GM12878 (cell line): ENCODE data around the gene NDE1. TPM values are rescaled to one million over a fixed set of nuclear protein-coding genes. Genes with fewer than 3 reads are reported as not detected.

ENCODE experiments used
- ATAC-seq: fragments of 200-7000 bp; cut with Tn5 transposase; 3 replicates; pipeline ENCODE4 v1.9.1; 2020; ENCODE audit warnings: mild to moderate bottlenecking, moderate library complexity
- BruUV-seq: library from RNA; stranded (reverse); fragments of 400-500 nt; replicated peaks from 2 replicates; lab custom pipeline; 2021; lab: Mats Ljungman, UMichigan
- CTCF ChIA-PET: fragments of 300-600 bp; sonication (Branson Sonifier 250); formaldehyde crosslinking; extraction: SDS; loops from one replicate; lab custom pipeline; 2021; ENCODE audit warnings: inconsistent platforms; lab: Yijun Ruan, JAX
- POLR2A ChIA-PET: fragments of 350-600 bp; formaldehyde crosslinking; extraction: SDS; loops from one replicate; lab custom pipeline; 2021; ENCODE audit warnings: inconsistent platforms; lab: Charles Lee
- RAD21 ChIA-PET: fragments of 300-600 bp; sonication (Branson Sonifier 250); formaldehyde crosslinking; loops from one replicate; lab custom pipeline; 2023; ENCODE audit warnings: antibody characterized with exemption; ENCODE audit not compliant: unreplicated experiment; lab: Charles Lee
- SMC1A ChIA-PET: fragments of 300-600 bp; sonication (Branson Sonifier 250); formaldehyde crosslinking; loops from one replicate; lab custom pipeline; 2023; ENCODE audit not compliant: unreplicated experiment, uncharacterized antibody; lab: Charles Lee
- DNase-seq: peaks from one replicate; pipeline ENCODE4 v3.0.0-alpha.2; 2011; ENCODE audit warnings: low read depth, low spot score
- FAIRE-seq: peaks from 3 replicates; lab custom pipeline; 2011; peaks lifted over from hg19 to GRCh38; lab: Jason Lieb, UNC
- H2AFZ ChIP-seq: 2 replicates; pipeline ENCODE4 v1.6.0; 2011; ENCODE audit warnings: low read depth, low read length, control low read depth; ENCODE audit not compliant: control insufficient read depth
- H3K27ac ChIP-seq: 2 replicates; pipeline ENCODE4 v1.5.1; 2011; ENCODE audit warnings: control low read depth; ENCODE audit not compliant: control insufficient read depth, insufficient read depth
- H3K27me3 ChIP-seq, 2 experiments: replicated peaks in 1 of 2; 2 replicates each; pipeline versions ENCODE4 v1.6.0 to v1.6.1; 2011; ENCODE audit warnings: low read length in 1 of 2; ENCODE audit not compliant: control insufficient read depth in 2 of 2, insufficient read depth in 2 of 2
- H3K36me3 ChIP-seq, 2 experiments: 2 replicates each; pipeline ENCODE4 v1.5.1; 2011; ENCODE audit warnings: low read length in 1 of 2; ENCODE audit not compliant: control insufficient read depth in 2 of 2, insufficient read depth in 2 of 2
- H3K4me1 ChIP-seq: 2 replicates; pipeline ENCODE4 v1.6.1; 2011; ENCODE audit warnings: mild to moderate bottlenecking, low read length, moderate library complexity, mixed read lengths; ENCODE audit not compliant: control insufficient read depth, insufficient read depth
- H3K4me2 ChIP-seq: 2 replicates; pipeline ENCODE4 v1.6.0; 2011; ENCODE audit warnings: control low read depth; ENCODE audit not compliant: control insufficient read depth, insufficient read depth
- H3K4me3 ChIP-seq: fragments of 200-600 bp; sonication (generic); 2 replicates; pipeline ENCODE4 v1.5.1; 2016
- H3K79me2 ChIP-seq: 2 replicates; pipeline ENCODE4 v1.6.0; 2011; ENCODE audit warnings: low read length; ENCODE audit not compliant: control insufficient read depth, insufficient read depth
- H3K9ac ChIP-seq: 2 replicates; pipeline ENCODE4 v1.8.0; 2011; ENCODE audit warnings: low read length, control low read depth, mixed read lengths; ENCODE audit not compliant: control insufficient read depth, insufficient read depth
- H3K9me3 ChIP-seq: replicated peaks from 3 replicates; pipeline ENCODE4 v1.5.1; 2011; ENCODE audit warnings: mild to moderate bottlenecking, low read length; ENCODE audit not compliant: control insufficient read depth, insufficient read depth
- H4K20me1 ChIP-seq: 2 replicates; pipeline ENCODE4 v1.6.0; 2011; ENCODE audit not compliant: control insufficient read depth, insufficient read depth
- ASH2L ChIP-seq: fragments of 300-600, 200-600 bp; sonication (generic); IDR thresholded peaks from 2 replicates; pipeline ENCODE4 v1.6.1; 2017; ENCODE audit warnings: low read depth, mild to moderate bottlenecking, borderline replicate concordance
- ATF3 ChIP-seq: IDR thresholded peaks from 2 replicates; pipeline ENCODE4 v1.6.1; 2011; ENCODE audit warnings: low read depth, mild to moderate bottlenecking, low read length, moderate library complexity, borderline replicate concordance; ENCODE audit errors: extremely low read depth
- ATF7 ChIP-seq: fragments of 450-650 bp; IDR thresholded peaks from 2 replicates; pipeline ENCODE4 v1.6.1; 2016; ENCODE audit warnings: low read depth, mild to moderate bottlenecking
- BACH1 ChIP-seq: fragments of 450-650 bp; IDR thresholded peaks from 2 replicates; pipeline ENCODE4 v1.6.1; 2017; ENCODE audit warnings: mild to moderate bottlenecking, borderline replicate concordance
- BHLHE40 ChIP-seq, 2 experiments: fragments of 450-650 bp in 1 of 2; IDR thresholded peaks; 2 replicates each; pipeline ENCODE4 v1.6.1; 2011 to 2017; ENCODE audit warnings: low read depth in 2 of 2, borderline replicate concordance in 1 of 2, improper control_type of control experiment in 1 of 2, low read length in 1 of 2, mild to moderate bottlenecking in 1 of 2
- CREB1 ChIP-seq: IDR thresholded peaks from 2 replicates; pipeline ENCODE4 v1.6.1; 2012; ENCODE audit warnings: low read depth, mild to moderate bottlenecking, inconsistent platforms
- DPF2 ChIP-seq: fragments of 450-650 bp; IDR thresholded peaks from 2 replicates; pipeline ENCODE4 v1.6.1; 2017; ENCODE audit warnings: mild to moderate bottlenecking
- JUND ChIP-seq: IDR thresholded peaks from 2 replicates; pipeline ENCODE4 v1.6.1; 2012; ENCODE audit warnings: low read depth, mild to moderate bottlenecking, low read length, improper control_type of control experiment, moderate library complexity
- NFIC ChIP-seq: IDR thresholded peaks from 2 replicates; pipeline ENCODE4 v1.6.1; 2012; ENCODE audit warnings: low read depth, mild to moderate bottlenecking, inconsistent platforms, low read length, moderate library complexity
- NFYA ChIP-seq: IDR thresholded peaks from 2 replicates; pipeline ENCODE4 v1.6.1; 2011; ENCODE audit warnings: low read depth, mild to moderate bottlenecking, low read length, improper control_type of control experiment, borderline replicate concordance
- NKRF ChIP-seq: fragments of 450-650 bp; conservative IDR thresholded peaks from 2 replicates; pipeline ENCODE4 v1.6.1; 2017; ENCODE audit warnings: mild to moderate bottlenecking, moderate library complexity
- NR2C2 ChIP-seq: IDR thresholded peaks from 2 replicates; pipeline ENCODE4 v1.6.1; 2011; ENCODE audit warnings: borderline replicate concordance, low read depth; ENCODE audit not compliant: control insufficient read depth, insufficient read length
- NRF1 ChIP-seq: conservative IDR thresholded peaks from 2 replicates; pipeline ENCODE4 v1.6.1; 2011; ENCODE audit warnings: mild to moderate bottlenecking, low read depth, low read length, improper control_type of control experiment
- PAX8 ChIP-seq: fragments of 450-650 bp; IDR thresholded peaks from 2 replicates; pipeline ENCODE4 v1.6.1; 2017; ENCODE audit warnings: mild to moderate bottlenecking, moderate library complexity
- RAD21 ChIP-seq: IDR thresholded peaks from 2 replicates; pipeline ENCODE4 v1.6.1; 2011; ENCODE audit warnings: mild to moderate bottlenecking, low read depth, low read length, moderate library complexity; ENCODE audit not compliant: insufficient read depth
- RB1 ChIP-seq: fragments of 450-650 bp; formaldehyde crosslinking; IDR thresholded peaks from 2 replicates; pipeline ENCODE4 v1.6.1; 2017; ENCODE audit warnings: mild to moderate bottlenecking, borderline replicate concordance
- SP1 ChIP-seq: IDR thresholded peaks from one replicate; pipeline ENCODE4 v1.6.1; 2011; ENCODE audit warnings: low read depth, low read length
- WRNIP1 ChIP-seq: IDR thresholded peaks from 2 replicates; pipeline ENCODE4 v1.6.1; 2011; ENCODE audit warnings: low read depth, low read length, improper control_type of control experiment, borderline replicate concordance
- ZNF217 ChIP-seq: fragments of 450-650 bp; IDR thresholded peaks from 2 replicates; pipeline ENCODE4 v1.6.1; 2017; ENCODE audit warnings: antibody characterized with exemption, mild to moderate bottlenecking
- WGBS: methylation state at CpG from one replicate; pipeline ENCODE4 v1.1.6; 2016; ENCODE audit warnings: low lambda C conversion rate; ENCODE audit not compliant: insufficient replicate concordance, insufficient coverage; ENCODE audit errors: missing lambda C conversion rate; 5-methylcytosine and 5-hydroxymethylcytosine counted together
- in situ Hi-C: fragments of 300-500 bp; cut with MboI; formaldehyde crosslinking; loops from 9 replicates; pipeline ENCODE4 v1.14.3; 2018; ENCODE audit warnings: mixed read lengths
- intact Hi-C: fragments of 100-400 bp; cut with micrococcal nuclease; formaldehyde crosslinking; loops from one replicate; pipeline ENCODE4 v1.14.2; 2022; ENCODE audit not compliant: unreplicated experiment
- polyA plus RNA-seq, 11 experiments: library from polyadenylated mRNA; depleted of rRNA in 4 of 11; unstranded in 6 of 11; stranded (reverse) in 5 of 11; fragments of >200 nt; fragmentation: Nextera tagmentation in 4 of 11; fragmentation: Illumina TruSeq in 1 of 11; extraction: Ambion mirVana in 4 of 11; extraction: Trizol in 1 of 11; gene quantifications; 1 replicate in 1 of 11; 2 replicates in 10 of 11; pipeline versions ENCODE4 v1.2.1 to v1.2.3, GENCODE V29; 2011 to 2016; ENCODE audit warnings: inconsistent platforms in 2 of 11, missing spikeins in 2 of 11, low read depth in 1 of 11
- total RNA-seq, 4 experiments: library from RNA; depleted of rRNA in 3 of 4; stranded (reverse); fragments of >200 nt in 3 of 4; fragmentation: Illumina TruSeq in 1 of 4; extraction: Trizol in 1 of 4; gene quantifications; 2 replicates each; pipeline versions ENCODE4 v1.2.1 to v1.2.3, GENCODE V29; 2013 to 2021

The NDE1 gene
- total and polyA plus RNA-seq, 10 of the 15 experiments (the other 5 are each of a cell fraction or from before 2014, with no cell fraction given), result 5.7 to 148 (median 87.8) TPM

- no peak for DNase-seq
- intact Hi-C loops (no loop called here), in situ Hi-C loops (no loop called here)
- Histone ChIP-seq H3K4me1 (no peaks in the 10 kb centered on the region), H3K9ac (no peak overlapping the region), H2AFZ (no peak overlapping the region), H3K36me3 (no peaks in the 10 kb centered on the region), H3K79me2 (no peaks in the 10 kb centered on the region), H4K20me1 (no peaks in the 10 kb centered on the region), H3K9me3 (no peaks in the 10 kb centered on the region; the same call in 2 of the 3 replicates), H3K27me3 (peaks cover 0 to 1% of the 10 kb centered on the region in 2 experiments; a peak in 1 of 4 replicates), H3K4me2 (no peak overlapping the region), H3K4me3 (no peak overlapping the region), H3K27ac (no peak overlapping the region)
- no TSS peak for BruUV-seq
- ChIA-PET RAD21 (no interaction called here), CTCF (interaction anchor here (2.9 kb wide), 1 partner anchor 16 kb away, joined by 12 read pairs; no protein-coding TSS in a partner anchor), SMC1A (no interaction called here), POLR2A (interaction anchor here (0.7 kb wide), 1 partner anchor 137 kb away, joined by 3 read pairs; no protein-coding TSS in a partner anchor)
- FAIRE-seq, result no peak
- ATAC-seq, result no peak
- WGBS, result 18% methylated on average over 6 of the region's 6 CpGs
- TF ChIP-seq NR2C2, result no peak
- no peak for TF ChIP-seq ASH2L
- TF ChIP-seq RAD21, result no peak
- no peak for TF ChIP-seq BHLHE40 (IDR thresholded peaks at IDR 0.05; ENCODE audit: borderline replicate concordance in 1 of 2, low read depth in 2 of 2, low read length in 1 of 2)
- no peak for TF ChIP-seq NFYA
- no peak for TF ChIP-seq DPF2
- no peak for TF ChIP-seq PAX8
- no peak for TF ChIP-seq BACH1
- no peak for TF ChIP-seq ZNF217
- no peak for TF ChIP-seq ATF7
- no peak for TF ChIP-seq WRNIP1
- TF ChIP-seq NFIC, result no peak
- TF ChIP-seq JUND, result no peak
- TF ChIP-seq RB1, result no peak
- TF ChIP-seq ATF3, result no peak
- no peak for TF ChIP-seq CREB1
- TF ChIP-seq NRF1, result no peak
- no peak for TF ChIP-seq SP1
- no peak for TF ChIP-seq NKRF
These were observed 89.9 kb downstream of the NDE1 start for GRCh38 chr16:15739950-15740349.
